ENCODE results near the gene TJP1. TPM values are rescaled to one million over a fixed set of nuclear protein-coding genes. Genes with fewer than 3 reads are reported as not detected.
A peak's percentile ranks its signal among the peaks of the same experiment; 100 is the strongest.

Gene TJP1
- total RNA-seq, 1 experiment from 2014 or later, result 129 TPM

GRCh38 chr15:29774900-29775299 lies 47.4 kb downstream of the TJP1 start (continued):
- TF ChIP-seq ZNF425 (CRISPR knock-in tag; conservative IDR thresholded peaks at IDR 0.05) (no peak), NR3C1 (CRISPR knock-in tag; conservative IDR thresholded peaks at IDR 0.05; ENCODE audit: low read depth) (no peak)

DNA sequence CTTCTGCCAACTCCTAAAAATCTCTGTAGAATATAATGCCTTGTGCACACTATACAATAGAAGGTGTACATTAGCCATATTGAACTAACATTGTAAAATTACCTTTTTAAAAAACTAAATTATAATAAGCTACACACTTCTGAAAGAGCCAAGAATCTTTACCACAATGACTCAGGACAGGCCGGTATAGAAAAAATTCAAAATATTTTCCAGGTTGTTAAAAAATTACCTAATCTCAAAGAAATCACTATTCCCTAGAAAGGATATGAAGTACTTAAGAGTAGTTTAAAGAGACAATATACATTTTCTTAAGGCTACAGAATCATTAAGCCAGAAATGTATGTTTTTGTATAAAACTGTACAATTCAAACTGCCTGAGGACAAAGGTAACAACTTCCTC lies 48.5 kb downstream of the TJP1 start:
- no peak for ATAC-seq
- H3K27me3 Mint-ChIP-seq (ENCODE audit: low read depth), result no peaks in the 10 kb centered on the region
- CTCF ChIA-PET, result no interaction called here
- H3K4me1 Mint-ChIP-seq, result peaks cover 33% of the 10 kb centered on the region
- peaks cover 14% of the 10 kb centered on the region for H3K36me3 Mint-ChIP-seq
- DNase-seq (ENCODE audit: low spot score), result no peak
- H3K9me3 Mint-ChIP-seq, result no peaks in the 10 kb centered on the region
- H3K27ac Mint-ChIP-seq, result 0 out of 2 replicates have a peak overlapping the region, but pooled peaks have one; percentile 44
- no peak overlapping the region for H3K4me3 Mint-ChIP-seq
- POLR2A ChIA-PET, result no interaction called here
- TF ChIP-seq TP53 (CRISPR knock-in tag; IDR thresholded peaks at IDR 0.05), result no peak
- no peak for TF ChIP-seq FOXJ3 (CRISPR knock-in tag; IDR thresholded peaks at IDR 0.05; ENCODE audit: borderline replicate concordance)
- TF ChIP-seq, protein P1, sequence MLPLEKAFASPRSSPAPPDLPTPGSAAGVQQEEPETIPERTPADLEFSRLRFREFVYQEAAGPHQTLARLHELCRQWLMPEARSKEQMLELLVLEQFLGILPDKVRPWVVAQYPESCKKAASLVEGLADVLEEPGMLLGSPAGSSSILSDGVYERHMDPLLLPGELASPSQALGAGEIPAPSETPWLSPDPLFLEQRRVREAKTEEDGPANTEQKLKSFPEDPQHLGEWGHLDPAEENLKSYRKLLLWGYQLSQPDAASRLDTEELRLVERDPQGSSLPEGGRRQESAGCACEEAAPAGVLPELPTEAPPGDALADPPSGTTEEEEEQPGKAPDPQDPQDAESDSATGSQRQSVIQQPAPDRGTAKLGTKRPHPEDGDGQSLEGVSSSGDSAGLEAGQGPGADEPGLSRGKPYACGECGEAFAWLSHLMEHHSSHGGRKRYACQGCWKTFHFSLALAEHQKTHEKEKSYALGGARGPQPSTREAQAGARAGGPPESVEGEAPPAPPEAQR (CRISPR knock-in tag; IDR thresholded peaks at IDR 0.05), result no peak
- no peak for TF ChIP-seq ZNF425 (CRISPR knock-in tag; conservative IDR thresholded peaks at IDR 0.05)
- no peak for TF ChIP-seq IRF2 (CRISPR knock-in tag; IDR thresholded peaks at IDR 0.05; ENCODE audit: borderline replicate concordance, low read depth)
- TF ChIP-seq RELA (CRISPR knock-in tag; IDR thresholded peaks at IDR 0.05; ENCODE audit: borderline replicate concordance), result no peak
- TF ChIP-seq FOXP1 (CRISPR knock-in tag; IDR thresholded peaks at IDR 0.05; ENCODE audit: borderline replicate concordance), result no peak
- TF ChIP-seq ZNF416 (CRISPR knock-in tag; IDR thresholded peaks at IDR 0.05), result no peak

DNA sequence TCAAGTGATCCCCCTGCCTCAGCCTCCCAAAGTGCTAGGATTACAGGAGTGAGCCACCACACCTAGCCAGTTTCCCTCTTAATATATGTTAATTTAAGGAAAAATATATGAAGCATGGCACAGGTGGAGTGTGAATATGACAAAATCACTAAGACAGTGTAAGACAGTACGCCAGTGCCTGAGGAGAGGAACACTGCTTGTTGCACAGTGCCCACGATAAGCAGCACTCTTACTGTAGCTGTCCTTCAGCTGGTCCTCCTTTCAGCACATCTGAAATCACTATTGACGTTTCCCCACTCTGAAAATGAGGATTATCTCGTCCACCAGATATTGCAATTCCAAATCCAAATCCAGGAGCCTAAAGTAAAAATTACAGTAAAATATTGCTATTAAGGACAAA lies 49.3 kb downstream of the TJP1 start:
- no peak for ATAC-seq
- CTCF ChIA-PET, result interaction anchor here (1.2 kb wide), 1 partner anchor 37 kb away, joined by 3 read pairs; no protein-coding TSS in a partner anchor
- POLR2A ChIA-PET, result no interaction called here
- Mint-ChIP-seq H3K4me1 (peaks cover 30% of the 10 kb centered on the region), H3K27ac (no peak overlapping the region), H3K4me3 (no peak overlapping the region), H3K9me3 (no peaks in the 10 kb centered on the region), H3K36me3 (peaks cover 16% of the 10 kb centered on the region), H3K27me3 (ENCODE audit: low read depth) (no peaks in the 10 kb centered on the region)
- DNase-seq (ENCODE audit: low spot score), result no peak
- TF ChIP-seq ZNF396 (CRISPR knock-in tag; IDR thresholded peaks at IDR 0.05; ENCODE audit: borderline replicate concordance), result no peak
- TF ChIP-seq, protein P2, sequence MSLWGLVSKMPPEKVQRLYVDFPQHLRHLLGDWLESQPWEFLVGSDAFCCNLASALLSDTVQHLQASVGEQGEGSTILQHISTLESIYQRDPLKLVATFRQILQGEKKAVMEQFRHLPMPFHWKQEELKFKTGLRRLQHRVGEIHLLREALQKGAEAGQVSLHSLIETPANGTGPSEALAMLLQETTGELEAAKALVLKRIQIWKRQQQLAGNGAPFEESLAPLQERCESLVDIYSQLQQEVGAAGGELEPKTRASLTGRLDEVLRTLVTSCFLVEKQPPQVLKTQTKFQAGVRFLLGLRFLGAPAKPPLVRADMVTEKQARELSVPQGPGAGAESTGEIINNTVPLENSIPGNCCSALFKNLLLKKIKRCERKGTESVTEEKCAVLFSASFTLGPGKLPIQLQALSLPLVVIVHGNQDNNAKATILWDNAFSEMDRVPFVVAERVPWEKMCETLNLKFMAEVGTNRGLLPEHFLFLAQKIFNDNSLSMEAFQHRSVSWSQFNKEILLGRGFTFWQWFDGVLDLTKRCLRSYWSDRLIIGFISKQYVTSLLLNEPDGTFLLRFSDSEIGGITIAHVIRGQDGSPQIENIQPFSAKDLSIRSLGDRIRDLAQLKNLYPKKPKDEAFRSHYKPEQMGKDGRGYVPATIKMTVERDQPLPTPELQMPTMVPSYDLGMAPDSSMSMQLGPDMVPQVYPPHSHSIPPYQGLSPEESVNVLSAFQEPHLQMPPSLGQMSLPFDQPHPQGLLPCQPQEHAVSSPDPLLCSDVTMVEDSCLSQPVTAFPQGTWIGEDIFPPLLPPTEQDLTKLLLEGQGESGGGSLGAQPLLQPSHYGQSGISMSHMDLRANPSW (CRISPR knock-in tag; conservative IDR thresholded peaks at IDR 0.05; ENCODE audit: low read depth), result no peak

DNA sequence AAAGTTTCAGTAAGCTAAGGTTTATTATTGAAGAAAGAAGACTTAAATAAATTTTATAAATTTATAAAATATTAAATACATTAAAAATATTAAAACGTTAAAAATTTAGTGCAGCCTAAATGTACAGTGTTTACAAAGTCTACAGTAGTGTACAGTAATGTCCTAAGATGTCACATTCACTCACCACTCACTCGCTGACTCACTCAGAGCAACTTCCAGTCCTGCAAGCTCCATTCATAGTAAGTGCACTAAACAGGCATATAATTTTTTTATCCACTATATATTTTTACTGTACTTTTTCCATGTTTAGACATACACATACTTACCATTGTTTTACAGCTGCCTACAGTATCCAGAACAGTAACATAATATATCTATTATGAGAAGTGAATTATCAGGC lies 51.5 kb downstream of the TJP1 start:
- ChIA-PET POLR2A (no interaction called here), CTCF (no interaction called here)
- ATAC-seq (no peak), DNase-seq (ENCODE audit: low spot score) (no peak)
- peaks cover 37% of the 10 kb centered on the region for H3K4me1 Mint-ChIP-seq
- H3K4me3 Mint-ChIP-seq, result no peak overlapping the region
- no peaks in the 10 kb centered on the region for H3K27me3 Mint-ChIP-seq (ENCODE audit: low read depth)
- H3K9me3 Mint-ChIP-seq, result no peaks in the 10 kb centered on the region
- no peak overlapping the region for H3K27ac Mint-ChIP-seq
- H3K36me3 Mint-ChIP-seq, result peaks cover 24% of the 10 kb centered on the region
- TF ChIP-seq AFF4 (CRISPR knock-in tag; IDR thresholded peaks at IDR 0.05; ENCODE audit: borderline replicate concordance), result no peak
- TF ChIP-seq, protein P3, sequence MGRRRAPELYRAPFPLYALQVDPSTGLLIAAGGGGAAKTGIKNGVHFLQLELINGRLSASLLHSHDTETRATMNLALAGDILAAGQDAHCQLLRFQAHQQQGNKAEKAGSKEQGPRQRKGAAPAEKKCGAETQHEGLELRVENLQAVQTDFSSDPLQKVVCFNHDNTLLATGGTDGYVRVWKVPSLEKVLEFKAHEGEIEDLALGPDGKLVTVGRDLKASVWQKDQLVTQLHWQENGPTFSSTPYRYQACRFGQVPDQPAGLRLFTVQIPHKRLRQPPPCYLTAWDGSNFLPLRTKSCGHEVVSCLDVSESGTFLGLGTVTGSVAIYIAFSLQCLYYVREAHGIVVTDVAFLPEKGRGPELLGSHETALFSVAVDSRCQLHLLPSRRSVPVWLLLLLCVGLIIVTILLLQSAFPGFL (CRISPR knock-in tag; IDR thresholded peaks at IDR 0.05; ENCODE audit: borderline replicate concordance), result no peak
- no peak for TF ChIP-seq SMAD4 (CRISPR knock-in tag; IDR thresholded peaks at IDR 0.05)
- no peak for TF ChIP-seq NR1H2 (CRISPR knock-in tag; IDR thresholded peaks at IDR 0.05)
- no peak for TF ChIP-seq CREM (CRISPR knock-in tag; IDR thresholded peaks at IDR 0.05)
- no peak for TF ChIP-seq TEAD4 (CRISPR knock-in tag; IDR thresholded peaks at IDR 0.05)
